MCF 10A (cell line): ENCODE results near the gene C1QBP. TPM values are rescaled to one million over a fixed set of nuclear protein-coding genes. Genes with fewer than 3 reads are reported as not detected.

Experiments
- BruUV-seq: library from RNA; stranded (reverse); fragments of 400-500 nt; replicated peaks from 2 replicates; lab custom pipeline; 2021; lab: Mats Ljungman, UMichigan
- CTCF ChIA-PET: fragments of 300-600 bp; sonication (Branson Sonifier 250); formaldehyde crosslinking; extraction: SDS; loops from one replicate; lab custom pipeline; 2021; ENCODE audit warnings: antibody characterized with exemption, inconsistent platforms; lab: Yijun Ruan, JAX
- POLR2A ChIA-PET: fragments of 300-600, 350-650 bp; sonication (Branson Sonifier 250); formaldehyde crosslinking; extraction: SDS; loops from one replicate; lab custom pipeline; 2020; ENCODE audit warnings: antibody characterized with exemption, inconsistent platforms; lab: Yijun Ruan, JAX
- DNase-seq: peaks from one replicate; pipeline ENCODE4 v3.0.0-alpha.2; 2018; ENCODE audit not compliant: unreplicated experiment
- H3K27ac Mint-ChIP-seq: one replicate; pipeline ENCODE4 v1.8.0; 2022; ENCODE audit warnings: mild to moderate bottlenecking, low read depth, mixed read lengths; ENCODE audit not compliant: unreplicated experiment
- H3K27me3 Mint-ChIP-seq: one replicate; pipeline ENCODE4 v1.8.0; 2022; ENCODE audit warnings: mixed read lengths; ENCODE audit not compliant: insufficient read depth, unreplicated experiment
- H3K36me3 Mint-ChIP-seq: one replicate; pipeline ENCODE4 v1.8.0; 2022; ENCODE audit warnings: mild to moderate bottlenecking, moderate library complexity, mixed read lengths; ENCODE audit not compliant: insufficient read depth, unreplicated experiment
- H3K4me1 Mint-ChIP-seq: one replicate; pipeline ENCODE4 v1.8.0; 2022; ENCODE audit warnings: mixed read lengths; ENCODE audit not compliant: insufficient read depth, unreplicated experiment
- H3K4me3 Mint-ChIP-seq: one replicate; pipeline ENCODE4 v1.8.0; 2022; ENCODE audit warnings: mild to moderate bottlenecking, moderate library complexity, mixed read lengths; ENCODE audit not compliant: unreplicated experiment
- H3K9me3 Mint-ChIP-seq: one replicate; pipeline ENCODE4 v1.8.0; 2022; ENCODE audit warnings: mixed read lengths; ENCODE audit not compliant: unreplicated experiment
- intact Hi-C: fragments of 100-400 bp; cut with micrococcal nuclease; formaldehyde crosslinking; loops from 2 replicates; pipeline ENCODE4 v1.14.1; 2022
- total RNA-seq: library from RNA; stranded (reverse); gene quantifications from 2 replicates; pipeline ENCODE4 v1.2.3, GENCODE V29; 2022
- TF ChIP-seq, protein P1 (sequence below): fragments of 200-600 bp; IDR thresholded peaks from one replicate; pipeline ENCODE4 v1.8.0; 2022; ENCODE audit warnings: antibody characterized with exemption, mild to moderate bottlenecking; ENCODE audit not compliant: unreplicated experiment

C1QBP gene
- total RNA-seq, 1 experiment from 2014 or later: 438 TPM

- intact Hi-C loops: no loop called here
- no TSS peak for BruUV-seq
- H3K4me1 Mint-ChIP-seq: no peaks in the 10 kb centered on the region
- H3K27ac Mint-ChIP-seq: no peak overlapping the region
- CTCF ChIA-PET: interaction anchor here (1.2 kb wide), 1 partner anchor 12 kb away, joined by 3 read pairs; the partner anchor contains the start of genes DERL2 and MIS12
- DNase-seq: no peak
- POLR2A ChIA-PET: interaction anchor here (1.0 to 3.1 kb wide), 3 partner anchors 11 to 54 kb away, joined by 3 to 26 read pairs (median 4); partner anchors contain the start of genes C1QBP, DERL2, MIS12 and NUP88
- TF ChIP-seq, protein P1, sequence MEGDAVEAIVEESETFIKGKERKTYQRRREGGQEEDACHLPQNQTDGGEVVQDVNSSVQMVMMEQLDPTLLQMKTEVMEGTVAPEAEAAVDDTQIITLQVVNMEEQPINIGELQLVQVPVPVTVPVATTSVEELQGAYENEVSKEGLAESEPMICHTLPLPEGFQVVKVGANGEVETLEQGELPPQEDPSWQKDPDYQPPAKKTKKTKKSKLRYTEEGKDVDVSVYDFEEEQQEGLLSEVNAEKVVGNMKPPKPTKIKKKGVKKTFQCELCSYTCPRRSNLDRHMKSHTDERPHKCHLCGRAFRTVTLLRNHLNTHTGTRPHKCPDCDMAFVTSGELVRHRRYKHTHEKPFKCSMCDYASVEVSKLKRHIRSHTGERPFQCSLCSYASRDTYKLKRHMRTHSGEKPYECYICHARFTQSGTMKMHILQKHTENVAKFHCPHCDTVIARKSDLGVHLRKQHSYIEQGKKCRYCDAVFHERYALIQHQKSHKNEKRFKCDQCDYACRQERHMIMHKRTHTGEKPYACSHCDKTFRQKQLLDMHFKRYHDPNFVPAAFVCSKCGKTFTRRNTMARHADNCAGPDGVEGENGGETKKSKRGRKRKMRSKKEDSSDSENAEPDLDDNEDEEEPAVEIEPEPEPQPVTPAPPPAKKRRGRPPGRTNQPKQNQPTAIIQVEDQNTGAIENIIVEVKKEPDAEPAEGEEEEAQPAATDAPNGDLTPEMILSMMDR: no peak
- no peak overlapping the region for H3K4me3 Mint-ChIP-seq
- H3K9me3 Mint-ChIP-seq: no peaks in the 10 kb centered on the region
- H3K27me3 Mint-ChIP-seq: no peaks in the 10 kb centered on the region
- H3K36me3 Mint-ChIP-seq: peaks cover 86% of the 10 kb centered on the region
These were observed 35.0 kb upstream of the C1QBP start for GRCh38 chr17:5473906-5474305.

- Mint-ChIP-seq H3K36me3 (peaks cover 75% of the 10 kb centered on the region), H3K27ac (no peak overlapping the region), H3K4me1 (peaks cover 6% of the 10 kb centered on the region), H3K4me3 (no peak overlapping the region), H3K9me3 (no peaks in the 10 kb centered on the region), H3K27me3 (no peaks in the 10 kb centered on the region)
- TF ChIP-seq, protein P1: no peak
- BruUV-seq: no TSS peak
- no peak for DNase-seq
- ChIA-PET CTCF (no interaction called here), POLR2A (interaction anchor here (3.1 kb wide), 1 partner anchor 13 kb away, joined by 26 read pairs; the partner anchor contains the start of genes DERL2 and MIS12)
- intact Hi-C loops: no loop called here
These were observed 33.6 kb upstream of the C1QBP start for GRCh38 chr17:5472511-5472910.

GRCh38 chr17:5468075-5468473 lies 29.1 kb upstream of the C1QBP start:
- TF ChIP-seq, protein P1: no peak
- H3K36me3 Mint-ChIP-seq: peaks cover 41% of the 10 kb centered on the region
- no peak for DNase-seq
- CTCF ChIA-PET: interaction anchor here (0.7 to 1.4 kb wide), 2 partner anchors 29 to 1119 kb away, joined by 4 to 7 read pairs; partner anchors contain the start of gene C1QBP
- H3K27ac Mint-ChIP-seq: peak overlapping the region; percentile 93
- no peaks in the 10 kb centered on the region for H3K9me3 Mint-ChIP-seq
- H3K27me3 Mint-ChIP-seq: no peaks in the 10 kb centered on the region
- POLR2A ChIA-PET: interaction anchor here (0.5 to 6.7 kb wide), 12 partner anchors 12 to 1565 kb away, joined by 3 to 108 read pairs (median 3); partner anchors contain the start of genes C1QBP, DERL2, MIS12 and NUP88
- no TSS peak for BruUV-seq
- peaks cover 33% of the 10 kb centered on the region for H3K4me1 Mint-ChIP-seq
- H3K4me3 Mint-ChIP-seq: peak overlapping the region; percentile 92
- intact Hi-C loops: no loop called here

GRCh38 chr17:5467416-5467815 lies 28.5 kb upstream of the C1QBP start:
- Mint-ChIP-seq H3K27me3 (no peaks in the 10 kb centered on the region), H3K36me3 (peaks cover 36% of the 10 kb centered on the region), H3K27ac (peak overlapping the region; percentile 93), H3K4me1 (peaks cover 33% of the 10 kb centered on the region), H3K9me3 (no peaks in the 10 kb centered on the region), H3K4me3 (peak overlapping the region; percentile 92)
- intact Hi-C loops: no loop called here
- ChIA-PET CTCF (interaction anchor here (1.0 kb wide), 1 partner anchor 18 kb away, joined by 3 read pairs; no protein-coding TSS in a partner anchor), POLR2A (interaction anchor here (0.6 to 6.7 kb wide), 7 partner anchors 16 to 1565 kb away, joined by 3 to 108 read pairs (median 6); partner anchors contain the start of genes C1QBP, DERL2, MIS12 and NUP88)
- no peak for DNase-seq
- BruUV-seq: no TSS peak
- TF ChIP-seq, protein P1: no peak
